Measurements from ENCODE around the gene PLAC8L1. TPM values are rescaled to one million over a fixed set of nuclear protein-coding genes. Genes with fewer than 3 reads are reported as not detected.
"Not testable (repeated sequence)": the region's sequence is repeated elsewhere in the genome, so short reads cannot be mapped to it uniquely, and the experiment has no call there.

PLAC8L1 gene, protein sequence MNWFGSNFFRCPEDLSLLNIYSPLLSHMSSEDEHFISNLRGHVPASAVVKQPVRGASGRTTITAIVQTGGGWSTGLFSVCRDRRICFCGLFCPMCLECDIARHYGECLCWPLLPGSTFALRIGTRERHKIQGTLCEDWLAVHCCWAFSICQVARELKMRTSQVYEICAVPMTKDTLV
- total RNA-seq, result 0.82 TPM

DNA sequence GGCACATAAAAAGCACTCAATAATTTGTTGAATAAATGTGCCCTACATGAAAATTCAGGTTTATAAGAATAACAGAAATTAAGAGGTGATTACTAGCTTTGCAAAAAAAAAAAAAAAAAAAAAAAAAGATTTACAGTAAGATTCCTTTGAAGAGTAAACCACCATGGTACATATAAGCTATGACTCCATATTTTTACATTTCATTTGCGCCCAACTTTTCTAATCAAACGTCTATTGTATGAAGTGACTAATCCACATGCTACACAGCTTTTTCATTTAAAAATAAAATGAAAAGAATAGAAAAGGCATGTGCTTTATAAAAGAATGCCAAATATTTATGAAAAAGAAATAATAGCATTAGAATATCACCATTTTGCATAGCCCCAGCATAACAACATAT is at the start of gene PLAC8L1:
PLAC8L1 (minus strand) TSS at position 101 of the 400 bp plus-strand sequence. CDS start 1,266 bp downstream, outside the sequence.
- DNase-seq (ENCODE audit: low spot score in 2 of 2), result no peak
- no peak for FAIRE-seq

DNA sequence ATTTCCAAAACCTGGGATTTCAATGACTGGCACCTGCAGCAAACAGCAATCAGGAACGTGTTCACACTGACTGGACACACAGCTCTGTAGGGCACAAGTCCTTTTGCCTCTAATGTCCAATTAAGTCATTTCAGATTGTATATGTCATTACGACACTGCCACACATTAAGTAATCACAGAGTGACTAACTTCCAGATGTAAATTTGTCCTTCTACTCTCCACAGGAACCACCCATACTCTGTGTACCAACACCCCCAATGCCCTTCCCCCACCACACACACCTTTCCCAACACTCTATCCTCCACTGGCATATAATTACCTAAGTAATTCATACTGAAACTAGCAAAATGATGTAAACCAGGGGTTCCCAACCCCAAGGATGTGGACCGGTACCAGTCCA is 46.6 kb upstream of the PLAC8L1 start:
- no peak for DNase-seq (ENCODE audit: low spot score in 2 of 2)
- FAIRE-seq, result no peak

DNA sequence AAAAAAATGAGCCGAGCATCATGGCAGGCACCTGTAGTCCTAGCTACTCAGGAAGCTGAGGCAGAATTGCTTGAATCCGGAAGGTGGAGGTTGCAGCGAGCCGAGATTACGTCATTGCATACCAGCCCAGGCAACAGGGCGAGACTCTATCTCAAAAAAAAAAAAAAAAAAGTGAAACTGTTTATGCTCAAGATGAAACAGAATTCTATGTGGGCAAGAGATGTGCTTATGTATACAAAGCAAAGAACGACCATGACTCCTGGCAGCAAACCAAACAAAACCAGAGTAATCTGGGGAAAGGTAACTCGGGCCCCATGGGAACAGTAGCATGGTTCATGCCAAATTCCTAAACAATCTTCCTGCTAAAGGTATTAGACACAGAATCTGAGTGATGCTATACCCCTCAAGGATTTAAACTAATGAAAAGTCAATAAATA is 32.6 kb upstream of the PLAC8L1 start:
- no peak for FAIRE-seq
- no peak for DNase-seq (ENCODE audit: low spot score in 2 of 2)

- DNase-seq (ENCODE audit: low spot score in 2 of 2) (peak in 1 of 2 donors; percentile 11), FAIRE-seq (peak; percentile 93)
Measured at GRCh38 chr5:146130440-146131045, 25.2 kb upstream of the PLAC8L1 start.

DNA sequence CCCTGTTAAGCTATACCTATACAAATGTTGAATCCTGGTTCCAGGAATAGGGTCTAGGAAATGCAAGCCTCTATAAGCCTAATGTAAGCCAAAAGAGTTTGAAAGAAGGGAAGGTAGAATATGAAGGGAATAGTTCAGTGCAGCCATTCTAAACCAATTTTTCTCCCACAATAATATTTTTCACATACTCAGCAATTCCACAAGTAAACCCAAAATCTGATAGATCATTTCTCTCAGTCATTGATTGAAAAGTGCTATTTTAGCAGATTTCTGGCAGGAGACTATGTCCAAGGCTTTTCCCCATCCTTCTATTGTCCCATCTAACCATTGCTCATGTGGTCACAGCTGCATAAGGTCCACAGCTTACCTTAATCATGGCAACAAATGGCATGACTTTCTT is 20.7 kb upstream of the PLAC8L1 start:
- FAIRE-seq (no peak), DNase-seq (ENCODE audit: low spot score in 2 of 2) (no peak)

DNA sequence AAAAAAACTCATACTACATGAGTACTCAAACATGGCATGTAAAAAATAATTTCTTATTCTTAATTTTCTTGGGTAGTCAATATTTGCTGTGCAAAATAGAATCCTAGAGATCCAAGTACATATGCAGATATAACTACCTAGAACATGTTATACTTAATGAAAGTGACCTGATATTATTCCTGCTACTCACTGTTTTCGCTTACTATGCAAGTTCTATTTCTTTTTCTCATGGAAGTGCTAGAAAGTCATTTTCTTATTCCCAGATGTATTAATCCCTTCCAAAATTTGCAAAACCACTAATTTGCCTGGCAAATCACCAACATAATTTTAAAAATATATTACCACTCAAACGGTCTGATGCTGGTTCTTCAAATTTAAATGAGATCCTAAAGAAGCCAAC is 19.2 kb upstream of the PLAC8L1 start:
- DNase-seq (ENCODE audit: low spot score in 2 of 2), result no peak
- no peak for FAIRE-seq

GRCh38 chr5:146121451-146121850 is 16.1 kb upstream of the PLAC8L1 start:
- FAIRE-seq, result not testable (repeated sequence)

DNA sequence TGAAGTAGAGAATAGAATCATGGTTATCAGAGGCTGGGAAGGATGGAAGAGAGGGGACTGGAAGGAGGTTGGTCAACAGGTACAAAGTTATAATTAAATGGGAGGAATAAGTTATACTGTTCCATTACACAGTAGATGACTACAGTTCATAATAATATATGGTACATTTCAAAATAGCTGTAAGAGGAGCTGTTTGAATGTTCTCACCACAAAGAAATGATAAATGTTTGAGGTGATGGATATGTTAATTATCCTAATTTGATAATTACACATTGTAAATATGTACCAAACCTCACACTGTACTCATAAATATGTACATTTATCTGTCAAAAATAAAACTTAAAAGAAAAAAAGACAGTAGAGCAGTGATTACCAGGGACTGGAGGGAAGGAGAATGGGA is 12.9 kb upstream of the PLAC8L1 start:
- no peak for FAIRE-seq
- no peak for DNase-seq (ENCODE audit: low spot score in 2 of 2)

More at GRCh38 chr5:146121451-146121850, 16.1 kb upstream of the PLAC8L1 start:
- DNase-seq (ENCODE audit: low spot score in 2 of 2), result not testable (repeated sequence)

- FAIRE-seq; DNase-seq (ENCODE audit: low spot score in 2 of 2): not testable (repeated sequence)
Measured at GRCh38 chr5:146117216-146117615, 11.8 kb upstream of the PLAC8L1 start.

GRCh38 chr5:146116361-146116760 is 11.0 kb upstream of the PLAC8L1 start:
- no peak for DNase-seq (ENCODE audit: low spot score in 2 of 2)
- no peak for FAIRE-seq

DNA sequence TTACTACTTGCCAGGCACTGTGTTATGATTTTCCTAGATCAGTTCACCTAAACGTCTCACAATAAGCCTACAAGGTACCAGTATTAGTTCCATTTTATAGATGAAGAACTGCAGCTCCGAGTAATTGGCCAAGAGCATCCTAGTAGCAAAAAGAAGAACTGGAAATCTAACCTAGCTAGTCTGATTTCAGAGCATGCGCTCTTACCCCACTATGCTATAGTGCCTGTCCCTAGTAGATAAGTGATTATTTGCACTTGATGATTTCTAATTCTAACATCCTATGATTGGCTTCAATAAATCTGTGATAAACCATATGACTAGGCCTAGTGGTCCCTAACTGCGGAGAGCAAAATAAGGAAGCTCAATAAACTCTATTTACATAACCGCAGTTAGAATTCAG is 7.1 kb upstream of the PLAC8L1 start:
- DNase-seq (ENCODE audit: low spot score in 2 of 2) (no peak), FAIRE-seq (no peak)

GRCh38 chr5:146111409-146111808 is 6.0 kb upstream of the PLAC8L1 start:
- FAIRE-seq (no peak), DNase-seq (ENCODE audit: low spot score in 2 of 2) (no peak)

GRCh38 chr5:146109379-146109778 is 4.0 kb upstream of the PLAC8L1 start:
- no peak for DNase-seq (ENCODE audit: low spot score in 2 of 2)
- no peak for FAIRE-seq

DNA sequence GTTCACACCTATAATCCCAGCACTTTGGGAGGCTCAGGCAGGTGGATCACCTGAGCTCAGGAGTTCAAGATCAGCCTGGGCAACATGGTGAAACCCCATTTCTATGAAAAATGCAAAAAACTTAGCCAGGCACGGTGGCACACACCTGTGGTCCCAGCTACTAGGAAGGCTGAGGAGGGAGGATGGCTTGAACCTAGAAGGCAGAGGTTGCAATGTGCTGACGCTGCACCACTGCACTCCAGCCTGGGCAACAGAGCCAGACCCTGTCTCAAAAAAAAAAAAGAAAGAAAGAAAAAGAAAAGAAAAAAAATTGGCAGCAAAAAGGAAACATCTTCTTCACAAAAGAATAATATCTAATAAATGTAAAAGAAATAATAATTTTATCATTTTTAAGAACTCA is 3.5 kb upstream of the PLAC8L1 start:
- not testable (repeated sequence) for DNase-seq (ENCODE audit: low spot score in 2 of 2); FAIRE-seq

GRCh38 chr5:146107901-146108300 is 2.5 kb upstream of the PLAC8L1 start:
- DNase-seq (ENCODE audit: low spot score in 2 of 2) (no peak), FAIRE-seq (no peak)

DNA sequence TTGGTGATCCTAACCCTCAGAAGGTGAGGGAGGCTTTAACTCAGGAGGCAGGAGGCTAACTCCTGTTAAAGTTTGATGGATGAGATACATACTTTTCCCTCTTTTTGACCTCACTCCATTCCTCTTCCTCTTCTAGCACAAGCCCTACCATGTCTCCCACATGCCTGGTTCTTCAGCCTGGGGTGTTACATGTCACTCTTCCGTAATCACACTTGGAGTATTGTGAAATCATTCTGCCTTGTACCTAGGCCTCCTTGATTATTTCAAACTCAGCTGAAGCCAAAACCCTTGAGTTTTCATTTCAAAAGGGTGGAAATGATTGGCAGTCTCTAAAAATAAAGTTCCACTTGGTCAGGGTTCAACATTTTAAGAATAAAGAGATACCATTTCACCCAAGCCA is 1.8 kb downstream of the PLAC8L1 start:
- FAIRE-seq, result no peak
- no peak for DNase-seq (ENCODE audit: low spot score in 2 of 2)

- FAIRE-seq, result no peak
Measured at GRCh38 chr5:146101646-146102045, 3.7 kb downstream of the PLAC8L1 start.

DNA sequence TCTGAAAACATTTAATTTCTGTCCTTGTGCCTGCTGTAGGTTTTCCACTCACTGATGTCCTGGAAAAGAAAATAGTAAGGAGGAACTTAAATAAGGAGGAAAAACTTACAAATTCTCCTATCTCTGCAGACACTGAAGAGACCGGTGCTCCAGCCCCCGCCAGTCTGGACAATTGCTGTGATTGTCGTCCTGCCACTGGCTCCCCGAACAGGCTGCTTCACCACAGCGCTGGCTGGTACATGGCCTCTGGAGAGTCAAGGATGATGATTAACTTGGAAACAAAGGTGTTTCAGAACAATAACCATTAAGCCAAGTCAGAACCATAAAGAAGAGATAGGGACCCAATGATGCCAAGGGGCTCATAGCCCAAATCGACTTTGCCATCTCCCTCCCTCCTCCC is 7.3 kb downstream of the PLAC8L1 start:
- DNase-seq (ENCODE audit: low spot score in 2 of 2), result no peak
- FAIRE-seq, result no peak

More at GRCh38 chr5:146101646-146102045, 3.7 kb downstream of the PLAC8L1 start:
- DNase-seq (ENCODE audit: low spot score in 2 of 2), result no peak

DNA sequence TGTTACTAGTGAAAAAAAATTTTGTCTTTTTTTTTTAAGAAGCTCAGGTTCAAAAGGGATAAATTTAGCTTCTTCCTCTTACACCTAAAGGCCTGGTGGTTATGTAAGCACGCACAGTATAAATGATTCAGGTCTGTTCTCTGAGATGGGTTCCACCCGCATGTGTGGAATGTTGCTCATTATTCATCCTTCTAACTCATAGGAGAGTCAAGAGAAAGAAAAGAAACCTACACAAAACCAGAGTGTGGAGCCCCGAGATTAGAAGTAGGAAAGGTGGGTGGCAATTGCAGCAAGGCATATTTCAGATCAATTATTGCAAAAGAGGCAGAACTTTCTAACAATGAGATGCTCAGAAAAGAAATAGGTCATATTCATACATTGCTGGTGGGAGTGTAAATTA is 13.5 kb downstream of the PLAC8L1 start:
- DNase-seq (ENCODE audit: low spot score in 2 of 2) (no peak), FAIRE-seq (no peak)

- no peak for DNase-seq (ENCODE audit: low spot score in 2 of 2)
- no peak for FAIRE-seq
Measured at GRCh38 chr5:146089287-146089686, 16.1 kb downstream of the PLAC8L1 start.

- no peak for FAIRE-seq
- DNase-seq (ENCODE audit: low spot score in 2 of 2), result no peak
Measured at GRCh38 chr5:146088098-146088497, 17.3 kb downstream of the PLAC8L1 start.

- no peak for FAIRE-seq
- DNase-seq (ENCODE audit: low spot score in 2 of 2), result no peak
Measured at GRCh38 chr5:146084376-146084775, 21.0 kb downstream of the PLAC8L1 start.
